Motor neuron (in vitro differentiated cells): Measurements from ENCODE around the gene GFRA3. TPM values are rescaled to one million over a fixed set of nuclear protein-coding genes. Genes with fewer than 3 reads are reported as not detected.

Experiments
- ATAC-seq, 8 experiments: fragments of 200-7000 bp; cut with Tn5 transposase; replicated peaks in 6 of 8; 2 replicates each; pipeline ENCODE4 v1.8.0; 2021; ENCODE audit warnings: mild to moderate bottlenecking in 8 of 8, moderate library complexity in 8 of 8
- H3K27ac ChIP-seq, 2 donors: fragments of 250-450 bp; sonication (Bioruptor Pico); 2 replicates each; pipeline ENCODE4 v1.9.0; 2021; ENCODE audit warnings: antibody characterized with exemption in 2 of 2, mild to moderate bottlenecking in 2 of 2, moderate library complexity in 1 of 2
- H3K4me1 ChIP-seq, 2 donors: fragments of 250-450 bp; sonication (Bioruptor Pico); replicated peaks in 1 of 2; 2 replicates each; pipeline ENCODE4 v1.6.1; 2021; ENCODE audit warnings: antibody characterized with exemption in 2 of 2, mild to moderate bottlenecking in 2 of 2, moderate library complexity in 1 of 2
- H3K4me3 ChIP-seq, 5 donors: fragments of 250-450 bp; sonication (Bioruptor Pico); 2 replicates each; pipeline ENCODE4 v1.9.0; 2021; ENCODE audit warnings: antibody characterized with exemption in 5 of 5, mild to moderate bottlenecking in 5 of 5, moderate library complexity in 4 of 5
- WGBS, 10 experiments: fragments of 450-650 bp; shearing (Covaris generic); methylation state at CpG; one replicate each; pipeline ENCODE4 v1.0.0; 2022; 5-methylcytosine and 5-hydroxymethylcytosine counted together
- in situ Hi-C, 9 experiments: fragments of 400-800 bp; cut with MboI; loops; one replicate each; pipeline ENCODE4 v1.15.0; 2021; ENCODE audit warnings: low sequenced_read_pairs in 9 of 9, low pct_unique_long_range_greater_than_20kb in 2 of 9; ENCODE audit not compliant: unreplicated experiment in 9 of 9
- total RNA-seq, 8 experiments: library from RNA; unstranded; fragments of 300-600 nt; gene quantifications; 2 replicates each; pipeline versions ENCODE4 v1.2.3 to v1.2.4, GENCODE V29; 2022

Gene GFRA3
- total RNA-seq, 8 experiments from 2014 or later: 0.14 to 0.65 (median 0.50) TPM

DNA sequence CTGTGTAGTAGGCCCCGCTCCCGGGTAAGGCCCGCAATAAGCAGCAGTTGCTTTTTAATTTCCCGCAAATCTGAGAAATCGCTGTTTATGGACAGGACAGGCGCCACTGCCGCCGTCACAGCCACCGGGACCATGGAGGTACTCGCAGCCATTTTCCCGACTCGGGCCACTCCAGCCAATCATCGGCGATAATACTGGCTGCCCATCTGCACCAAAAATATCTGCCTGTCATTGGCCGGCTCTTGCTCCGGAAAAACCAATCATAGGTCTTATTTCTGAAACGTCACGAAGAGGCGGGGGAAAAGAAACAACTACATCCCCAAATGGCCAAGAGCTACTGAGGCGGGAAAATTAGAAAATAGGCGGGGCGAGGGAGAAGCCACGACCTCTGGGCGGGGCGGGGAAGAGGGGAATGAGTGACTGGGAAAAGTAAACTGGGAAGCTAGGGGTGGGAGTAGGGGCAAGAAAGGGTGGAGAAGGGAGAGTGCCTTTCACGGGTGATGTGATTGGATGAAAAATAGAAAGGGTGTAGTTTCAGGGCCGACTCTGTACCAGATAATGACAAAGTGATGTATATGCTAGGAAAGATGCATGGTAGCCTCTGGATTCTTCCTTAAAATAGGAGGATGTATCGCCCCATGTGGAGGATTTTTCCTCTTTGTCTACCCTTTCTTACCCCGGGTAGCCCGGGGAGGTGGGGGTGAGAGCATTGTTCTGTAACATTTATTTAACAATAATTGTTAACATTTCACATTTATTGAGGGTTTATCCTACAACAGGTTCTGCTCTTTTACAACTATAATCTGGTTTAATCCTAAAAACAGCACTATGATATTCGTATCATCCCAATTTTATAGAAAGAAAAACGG is 61.0 kb downstream of the GFRA3 start, which contains the start of gene CDC23:
Gene CDC23, minus strand, starts transcription at position 163 of the 869 bp plus-strand sequence. Its CDS starts 11 bp downstream, at position 152.
- peak; percentile 94 to 100 (median 99) for ATAC-seq
- H3K4me3 ChIP-seq: peak within 1 kb of the TSS; percentile 71 to 98 (median 81)
- H3K4me1 ChIP-seq: peaks cover 6 to 8% of the 10 kb centered on the region in 2 donors
- peak within 1 kb of the TSS; percentile 84 to 93 for H3K27ac ChIP-seq
- in situ Hi-C loops: loop anchor here in 1 of 9 experiments (25.0 kb wide), 1 partner anchor 199 kb away; no protein-coding TSS in a partner anchor
- 0 to 83% (median 2%) methylated on average over 1 to 14 of the region's 32 CpGs; no CpG with 5 or more reads in 3 of the 10 experiments for WGBS, 10 experiments

DNA sequence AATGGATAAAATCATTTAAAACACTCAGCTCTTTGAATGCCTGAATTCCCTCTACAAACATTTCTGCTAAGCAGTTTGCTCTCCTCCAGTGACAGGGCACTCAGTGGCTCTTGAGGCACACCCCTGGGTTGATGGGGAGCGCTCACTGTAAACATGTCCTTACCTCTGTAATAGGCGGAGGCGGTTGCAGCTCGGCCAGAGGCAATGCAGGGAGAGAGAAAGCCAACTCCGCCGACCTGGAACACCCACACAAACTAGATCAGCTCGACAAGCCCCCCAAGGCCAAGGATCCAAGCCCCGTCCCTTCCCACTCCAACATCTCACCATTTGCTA is 61.6 kb downstream of the GFRA3 start:
- in situ Hi-C loops: loop anchor here in 1 of 9 experiments (25.0 kb wide), 1 partner anchor 200 kb away; no protein-coding TSS in a partner anchor
- 0 to 3% (median 0%) methylated on average over 1 to 7 of the region's 8 CpGs; no CpG with 5 or more reads in 5 of the 10 experiments for WGBS, 10 experiments
- peak; percentile 20 to 67 (median 58) for ATAC-seq
- Histone ChIP-seq H3K4me3 (peak overlapping the region; percentile 71 to 98 (median 81)), H3K4me1 (peaks cover 6 to 8% of the 10 kb centered on the region in 2 donors), H3K27ac (peak overlapping the region; percentile 84 to 93)

DNA sequence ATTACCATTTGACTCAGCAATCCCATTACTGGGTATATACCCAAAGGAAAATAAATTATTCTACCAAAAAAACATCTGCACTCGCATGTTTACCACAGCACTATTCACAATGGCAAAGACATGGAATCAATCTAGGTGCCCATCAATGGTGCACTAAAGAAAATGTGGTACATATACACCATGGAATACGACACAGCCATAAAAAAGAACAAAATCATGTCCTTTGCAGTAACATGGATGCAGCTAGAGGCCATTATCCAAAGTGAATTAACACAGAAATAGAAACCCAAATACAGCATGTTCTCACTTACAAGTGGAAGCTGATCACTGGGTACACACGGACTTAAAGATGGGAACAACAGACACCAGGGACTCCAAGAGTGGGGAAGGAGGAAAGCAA is 63.4 kb downstream of the GFRA3 start:
- Histone ChIP-seq H3K4me1 (peaks cover 6 to 8% of the 10 kb centered on the region in 2 donors), H3K4me3 (no peak overlapping the region), H3K27ac (no peak overlapping the region)
- 83 to 100% (median 100%) methylated on average over 1 to 3 of the region's 3 CpGs; no CpG with 5 or more reads in 3 of the 10 experiments for WGBS, 10 experiments
- in situ Hi-C loops: loop anchor here in 1 of 9 experiments (25.0 kb wide), 1 partner anchor 201 kb away; no protein-coding TSS in a partner anchor
- ATAC-seq: no peak

Other genes starting within 250 kb of the GFRA3 start
- gene FAM13B, start 241.5 kb downstream of the GFRA3 start, total RNA-seq: 10 to 100 TPM; 12.2 to 32.8 (median 23.9) TPM
- gene WNT8A, start 190.6 kb downstream of the GFRA3 start, total RNA-seq: under 1 TPM in 4 of 8 experiments, not detected in 4; 0.16 to 0.95 (median 0.54) TPM
- gene NME5, start 135.2 kb downstream of the GFRA3 start, total RNA-seq: 10 to 100 TPM in 1 of 8 experiments, 1 to 10 TPM in 6, not detected in 1; 1.7 to 26.2 (median 5.1) TPM
- 100 to 1,000 TPM in 1 of 8 experiments, 10 to 100 TPM in 7; 32.7 to 130 (median 43.5) TPM for gene BRD8, start 96.0 kb downstream of the GFRA3 start, total RNA-seq
- gene KIF20A, start 95.5 kb downstream of the GFRA3 start, total RNA-seq: 10 to 100 TPM in 3 of 8 experiments, 1 to 10 TPM in 4, under 1 TPM in 1; 0.46 to 44.4 (median 2.3) TPM
- gene CDC23, start 61.3 kb downstream of the GFRA3 start, total RNA-seq: 10 to 100 TPM; 17.7 to 40.7 (median 32.5) TPM
- 10 to 100 TPM in 2 of 8 experiments, 1 to 10 TPM in 3, under 1 TPM in 3; 0.15 to 17.7 (median 1.3) TPM for gene CDC25C, start 57.2 kb upstream of the GFRA3 start, total RNA-seq
- 10 to 100 TPM; 23.2 to 47.0 (median 29.5) TPM for gene FAM53C, start 63.6 kb upstream of the GFRA3 start, total RNA-seq
- 10 to 100 TPM; 26.3 to 78.4 (median 56.4) TPM for gene KDM3B, start 78.1 kb upstream of the GFRA3 start, total RNA-seq
- gene REEP2, start 164.4 kb upstream of the GFRA3 start, total RNA-seq: 100 to 1,000 TPM in 1 of 8 experiments, 10 to 100 TPM in 4, 1 to 10 TPM in 3; 1.2 to 116 (median 61.3) TPM
- gene EGR1, start 190.9 kb upstream of the GFRA3 start, total RNA-seq: 10 to 100 TPM in 3 of 8 experiments, 1 to 10 TPM in 5; 2.7 to 65.5 (median 4.9) TPM